ENCODE results near the gene HMX3.

The HMX3 gene

GRCh38 chr10:123134343-123134914, 1.3 kb upstream of the HMX3 start:
- no peak for DNase-seq (ENCODE audit: low spot score)

- DNase-seq (ENCODE audit: low spot score), result peak; percentile 39
Measured at GRCh38 chr10:123134915-123135414, 805 bp upstream of the HMX3 start.

- no peak for DNase-seq (ENCODE audit: low spot score)
Measured at GRCh38 chr10:123136221-123136805, 543 bp downstream of the HMX3 start.

GRCh38 chr10:123136806-123137642, 1.3 kb downstream of the HMX3 start:
- no peak for DNase-seq (ENCODE audit: low spot score)

- DNase-seq (ENCODE audit: low spot score), result no peak
Measured at GRCh38 chr10:123139165-123139520, 3.4 kb downstream of the HMX3 start.

- DNase-seq (ENCODE audit: low spot score), result no peak
Measured at GRCh38 chr10:123139521-123140163, 3.9 kb downstream of the HMX3 start.

GRCh38 chr10:123140164-123140982, 4.6 kb downstream of the HMX3 start:
- no peak for DNase-seq (ENCODE audit: low spot score)

GRCh38 chr10:123140983-123141390, 5.2 kb downstream of the HMX3 start:
- no peak for DNase-seq (ENCODE audit: low spot score)

DNA sequence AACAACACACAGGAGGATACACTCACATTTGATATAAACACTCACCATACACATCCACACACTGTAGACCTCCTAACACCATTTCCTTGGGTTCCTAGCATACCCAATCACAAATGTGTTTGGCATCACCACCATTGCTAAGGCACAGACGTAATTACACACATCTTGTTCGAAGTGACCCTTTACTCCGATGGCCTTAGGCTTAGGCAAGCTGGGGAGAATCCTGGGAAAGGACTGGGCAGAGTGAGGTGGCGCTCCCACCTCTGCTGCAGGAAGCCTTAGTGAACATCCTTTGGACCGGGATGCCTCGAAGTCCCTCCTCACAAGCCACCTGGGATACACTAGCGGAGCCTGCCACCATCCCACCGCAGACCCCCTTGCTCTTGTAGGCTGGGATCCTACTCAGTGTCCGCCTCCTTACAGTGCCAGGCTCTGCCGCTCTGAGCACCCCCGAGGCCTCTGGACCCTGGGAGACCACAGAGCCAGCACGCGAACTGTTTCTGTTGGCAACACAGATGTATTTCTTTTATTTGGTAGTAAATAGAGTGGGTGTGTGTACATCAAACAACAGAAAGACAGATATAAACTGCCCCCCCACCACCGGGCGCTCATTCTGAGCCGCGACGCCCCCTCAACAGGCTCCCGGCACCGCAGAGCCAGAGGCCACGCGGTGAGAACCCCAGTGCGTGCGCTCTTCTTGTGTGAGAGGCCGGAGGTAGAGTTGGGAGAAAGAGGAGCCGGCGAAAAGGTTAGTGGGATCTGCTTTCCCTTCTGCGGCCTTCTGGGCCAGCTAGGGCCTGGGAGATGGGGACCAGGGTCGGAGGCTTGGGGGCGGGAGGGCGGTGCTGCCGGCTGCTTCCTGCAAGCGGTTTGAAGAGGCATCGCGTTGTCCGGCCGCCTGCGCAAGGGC, 6.3 kb downstream of the HMX3 start:
- no peak for DNase-seq (ENCODE audit: low spot score)

DNA sequence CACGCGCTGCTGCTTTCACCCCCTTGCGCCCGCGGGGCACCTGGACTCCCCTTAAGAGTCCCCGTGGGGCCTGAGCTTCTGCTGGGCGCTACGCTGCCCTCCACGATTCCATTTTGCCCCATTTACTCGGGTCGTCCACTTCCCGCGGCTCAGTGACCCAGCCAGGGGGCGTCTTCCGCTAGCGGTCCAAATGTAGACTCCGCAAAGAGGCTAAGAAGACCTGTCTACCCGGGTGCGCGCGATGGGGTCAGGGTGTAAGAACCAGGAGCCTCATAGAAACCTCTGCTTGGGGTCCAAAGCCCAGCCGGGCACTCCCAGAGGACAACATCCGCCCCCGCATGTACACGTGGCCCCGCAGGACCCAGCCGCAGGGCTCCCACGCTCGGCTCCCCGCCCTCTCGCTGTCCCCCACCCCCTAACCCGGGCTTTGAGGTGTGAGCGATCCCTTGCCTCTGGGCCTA, 7.0 kb downstream of the HMX3 start:
- no peak for DNase-seq (ENCODE audit: low spot score)

GRCh38 chr10:123143162-123143824, 7.5 kb downstream of the HMX3 start:
- DNase-seq (ENCODE audit: low spot score), result no peak

- DNase-seq (ENCODE audit: low spot score), result no peak
Measured at GRCh38 chr10:123143825-123144168, 8.0 kb downstream of the HMX3 start.

GRCh38 chr10:123144697-123145541, 9.1 kb downstream of the HMX3 start:
- no peak for DNase-seq (ENCODE audit: low spot score)

GRCh38 chr10:123145542-123146012, 9.8 kb downstream of the HMX3 start:
- DNase-seq (ENCODE audit: low spot score), result no peak

DNA sequence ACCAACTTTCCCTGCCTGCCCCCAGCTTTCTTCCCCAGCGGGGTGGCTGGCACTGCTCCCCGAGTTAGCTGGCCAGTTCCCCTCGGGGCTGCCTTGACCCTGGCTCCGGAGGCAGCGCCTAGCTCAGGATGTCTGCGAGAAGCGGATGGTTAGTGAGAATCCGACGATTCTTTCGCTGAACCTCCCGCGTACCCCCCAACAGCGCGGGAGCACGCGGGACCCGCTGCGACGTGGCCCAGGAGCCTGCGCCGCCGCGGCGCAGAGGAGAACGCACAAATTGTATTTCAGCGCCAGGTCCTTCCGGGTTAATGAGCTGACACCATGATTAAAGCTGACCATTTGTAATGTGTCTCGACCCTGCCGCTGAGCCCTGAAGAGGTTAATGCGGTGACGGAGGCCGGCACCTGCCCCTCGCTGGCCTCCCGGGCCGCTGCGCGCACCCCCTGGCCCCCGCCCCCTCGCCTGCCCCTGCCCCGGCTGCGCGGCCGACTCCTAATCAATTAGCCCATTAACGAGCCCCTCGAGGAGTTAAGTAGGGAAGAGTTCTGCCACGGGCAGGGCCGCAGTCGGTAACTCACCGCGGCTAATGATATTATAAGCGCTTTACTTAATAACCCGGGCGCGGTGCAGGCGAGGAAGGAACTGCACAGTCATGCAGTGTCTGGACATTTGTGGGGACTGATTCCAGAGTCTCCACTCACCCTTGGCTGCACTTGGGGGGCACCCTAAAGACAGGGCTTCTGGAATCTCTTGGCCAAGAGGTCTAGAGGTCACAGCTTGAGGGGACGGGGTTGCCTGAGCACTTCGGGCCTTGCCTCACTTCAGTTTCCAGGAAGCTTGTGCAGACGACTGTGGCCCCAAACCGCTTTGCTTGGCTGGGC, 10.5 kb downstream of the HMX3 start:
- no peak for DNase-seq (ENCODE audit: low spot score)

DNA sequence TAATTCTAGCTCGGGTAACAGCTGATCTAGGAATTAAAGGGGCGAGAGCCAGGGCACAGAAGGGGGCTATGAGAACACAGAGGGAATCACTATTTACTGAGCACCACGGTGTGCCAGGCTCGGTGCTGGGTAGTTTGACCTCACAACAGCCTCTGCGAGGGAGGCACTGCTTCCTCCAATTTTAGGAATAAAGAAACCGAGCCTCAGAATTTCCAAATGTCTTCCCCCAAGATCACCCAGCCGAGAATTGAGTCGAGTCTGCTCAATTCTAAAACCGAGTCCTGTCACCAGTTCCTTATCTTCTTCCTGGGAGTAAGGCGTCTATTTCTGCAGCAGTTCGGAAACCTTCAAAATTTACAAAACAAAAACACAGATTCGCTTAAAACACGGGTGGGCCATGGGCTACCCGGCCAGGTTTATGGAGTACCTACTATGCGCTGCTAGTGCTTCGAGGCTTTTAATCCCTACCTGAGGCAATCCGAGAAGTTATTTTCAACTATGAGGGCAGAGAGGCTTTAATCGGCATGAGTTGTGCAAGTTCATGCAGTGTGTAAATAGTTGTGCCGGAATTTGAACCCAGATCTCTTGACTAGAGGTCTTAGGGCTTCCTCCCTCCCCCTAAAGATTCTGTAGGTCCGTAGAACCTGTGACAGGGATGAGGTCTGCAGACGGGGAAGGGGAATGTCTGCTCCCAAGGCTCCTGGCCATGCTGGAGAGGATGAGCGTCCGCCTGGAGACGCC, 11.3 kb downstream of the HMX3 start:
- no peak for DNase-seq (ENCODE audit: low spot score)

- DNase-seq (ENCODE audit: low spot score), result no peak
Measured at GRCh38 chr10:123147635-123148413, 12.1 kb downstream of the HMX3 start, which contains the start of gene HMX2. Gene HMX2 (plus strand): TSS chr10:123148136. CDS start chr10:123148379, 243 bp downstream.
